Nephron progenitor cell (in vitro differentiated cells): ENCODE results near the gene CD3G.

Source experiments
- DNase-seq: peaks from one replicate; pipeline ENCODE4 v3.0.0; 2021
- H3K27ac Mint-ChIP-seq: 2 replicates; pipeline ENCODE4 v1.8.0; 2021; ENCODE audit warnings: mild to moderate bottlenecking, moderate library complexity, mixed read lengths
- H3K27me3 Mint-ChIP-seq: 2 replicates; pipeline ENCODE4 v1.8.0; 2021; ENCODE audit warnings: mild to moderate bottlenecking, low read depth, mixed read lengths; ENCODE audit not compliant: poor library complexity
- H3K36me3 Mint-ChIP-seq: 2 replicates; pipeline ENCODE4 v1.8.0; 2021; ENCODE audit warnings: low read depth, mixed read lengths
- H3K4me1 Mint-ChIP-seq: 2 replicates; pipeline ENCODE4 v1.8.0; 2021; ENCODE audit warnings: mixed read lengths
- H3K4me3 Mint-ChIP-seq: 2 replicates; pipeline ENCODE4 v1.8.0; 2021; ENCODE audit warnings: mild to moderate bottlenecking, moderate library complexity, mixed read lengths
- H3K9me3 Mint-ChIP-seq: 2 replicates; pipeline ENCODE4 v1.8.0; 2021; ENCODE audit warnings: mild to moderate bottlenecking, moderate library complexity, mixed read lengths
- CTCF ChIP-seq: fragments of 200-600 bp; sonication (generic); IDR thresholded peaks from 2 replicates; pipeline ENCODE4 v1.5.0; 2021; ENCODE audit warnings: antibody characterized with exemption

Gene CD3G

DNA sequence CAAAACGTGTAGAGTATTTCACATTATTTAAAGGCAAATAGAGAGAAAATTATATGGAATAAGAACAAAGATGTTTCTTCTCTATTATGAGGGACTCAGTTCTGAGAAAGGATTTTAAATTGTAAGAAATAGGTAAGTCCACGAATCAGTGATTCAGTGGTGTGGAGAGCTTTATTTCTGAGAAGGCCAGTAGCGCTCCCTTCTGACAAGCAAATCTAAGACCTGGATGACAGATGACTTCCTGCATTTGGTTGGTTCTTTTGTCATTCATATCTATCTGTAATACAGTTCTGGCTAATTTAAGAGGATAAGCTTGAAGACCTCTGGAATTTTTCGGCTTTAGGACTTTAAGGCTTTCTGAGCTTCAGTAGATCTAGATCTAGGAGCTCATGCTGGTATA, 32.6 kb upstream of the CD3G start:
- no peak for DNase-seq
- H3K27ac Mint-ChIP-seq: no peak overlapping the region
- no peaks in the 10 kb centered on the region for H3K9me3 Mint-ChIP-seq
- H3K4me1 Mint-ChIP-seq: peaks cover 28% of the 10 kb centered on the region
- no peak overlapping the region for H3K4me3 Mint-ChIP-seq
- TF ChIP-seq CTCF: no peak
- H3K36me3 Mint-ChIP-seq: no peaks in the 10 kb centered on the region
- peaks cover 26% of the 10 kb centered on the region for H3K27me3 Mint-ChIP-seq

DNA sequence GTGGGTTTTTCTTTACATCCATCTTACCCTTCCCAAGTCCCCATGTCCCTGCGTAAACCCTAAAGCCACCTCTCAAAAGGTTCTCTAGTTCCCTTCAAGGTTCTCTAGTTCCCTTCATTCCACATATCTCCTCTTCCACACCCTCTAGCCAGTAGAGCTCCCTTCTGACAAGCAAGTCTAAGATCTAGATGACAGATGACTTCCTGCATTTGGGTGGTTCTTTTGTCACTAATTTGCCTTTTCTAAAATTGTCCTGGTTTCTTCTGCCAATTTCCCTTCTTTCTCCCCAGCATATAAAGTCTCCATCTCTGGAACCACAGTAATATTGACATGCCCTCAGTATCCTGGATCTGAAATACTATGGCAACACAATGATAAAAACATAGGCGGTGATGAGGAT, 31.8 kb upstream of the CD3G start:
- Mint-ChIP-seq H3K36me3 (no peaks in the 10 kb centered on the region), H3K27ac (no peak overlapping the region), H3K9me3 (peaks cover 3% of the 10 kb centered on the region), H3K4me3 (no peak overlapping the region), H3K4me1 (peaks cover 34% of the 10 kb centered on the region), H3K27me3 (peaks cover 26% of the 10 kb centered on the region)
- TF ChIP-seq CTCF: no peak
- no peak for DNase-seq

GRCh38 chr11:118313242-118313641, 30.9 kb upstream of the CD3G start:
- no peaks in the 10 kb centered on the region for H3K36me3 Mint-ChIP-seq
- H3K9me3 Mint-ChIP-seq: peaks cover 4% of the 10 kb centered on the region
- peaks cover 26% of the 10 kb centered on the region for H3K27me3 Mint-ChIP-seq

DNA sequence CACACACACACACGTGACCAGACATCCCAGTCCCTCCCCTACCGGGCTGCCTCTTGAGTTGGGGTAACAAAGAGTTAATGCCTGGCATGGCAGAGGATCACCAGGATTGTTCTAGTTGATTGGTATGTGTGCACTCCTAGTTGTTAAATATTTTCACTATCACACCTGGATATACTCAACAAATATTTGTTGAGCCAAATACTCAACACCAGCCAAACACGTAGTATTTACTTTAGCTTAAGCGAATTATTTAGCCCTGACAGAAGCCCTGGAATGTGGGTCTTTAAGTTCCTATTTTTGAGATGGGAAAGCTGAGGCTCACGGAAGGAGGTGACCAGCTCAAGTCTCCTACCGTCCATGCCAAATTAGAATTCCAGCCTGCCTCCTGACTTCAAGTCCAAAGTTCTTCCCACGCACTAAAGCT, 29.1 kb upstream of the CD3G start:
- Mint-ChIP-seq H3K9me3 (peaks cover 4% of the 10 kb centered on the region), H3K4me1 (peaks cover 34% of the 10 kb centered on the region), H3K27ac (no peak overlapping the region), H3K36me3 (no peaks in the 10 kb centered on the region), H3K27me3 (peaks cover 20% of the 10 kb centered on the region), H3K4me3 (no peak overlapping the region)
- TF ChIP-seq CTCF: no peak
- no peak for DNase-seq

More at GRCh38 chr11:118313242-118313641, 30.9 kb upstream of the CD3G start:
- no peak for TF ChIP-seq CTCF
- H3K4me1 Mint-ChIP-seq: peaks cover 34% of the 10 kb centered on the region
- no peak overlapping the region for H3K27ac Mint-ChIP-seq
- no peak overlapping the region for H3K4me3 Mint-ChIP-seq
- DNase-seq: no peak

DNA sequence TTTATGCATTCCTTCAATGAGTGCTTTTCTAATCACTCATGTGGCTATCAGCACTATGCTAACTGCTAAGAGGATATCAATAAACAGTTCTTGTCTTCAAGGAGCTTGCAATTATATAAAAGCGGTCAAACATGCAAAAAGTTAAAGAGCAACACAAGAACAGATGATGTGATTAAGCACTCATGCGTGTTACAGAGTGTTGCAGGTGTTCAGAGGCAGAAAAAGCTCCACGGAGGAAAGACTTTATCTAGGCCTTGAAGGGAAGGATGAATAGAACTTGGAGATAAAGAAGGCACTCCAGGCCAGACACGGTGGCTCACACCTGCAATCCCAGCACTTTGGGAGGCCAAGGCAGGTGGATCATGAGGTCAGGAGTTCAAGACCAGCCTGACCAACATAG, 26.0 kb upstream of the CD3G start:
- no peak overlapping the region for H3K27ac Mint-ChIP-seq
- H3K36me3 Mint-ChIP-seq: no peaks in the 10 kb centered on the region
- H3K9me3 Mint-ChIP-seq: peaks cover 4% of the 10 kb centered on the region
- no peak overlapping the region for H3K4me3 Mint-ChIP-seq
- H3K4me1 Mint-ChIP-seq: peaks cover 34% of the 10 kb centered on the region
- TF ChIP-seq CTCF: no peak
- no peak for DNase-seq
- peaks cover 7% of the 10 kb centered on the region for H3K27me3 Mint-ChIP-seq

GRCh38 chr11:118318581-118319336, 25.4 kb upstream of the CD3G start:
- TF ChIP-seq CTCF: no peak
- peaks cover 13% of the 10 kb centered on the region for H3K27me3 Mint-ChIP-seq
- H3K36me3 Mint-ChIP-seq: no peaks in the 10 kb centered on the region
- DNase-seq: no peak
- H3K4me3 Mint-ChIP-seq: no peak overlapping the region
- peaks cover 30% of the 10 kb centered on the region for H3K4me1 Mint-ChIP-seq
- H3K27ac Mint-ChIP-seq: no peak overlapping the region
- H3K9me3 Mint-ChIP-seq: peaks cover 4% of the 10 kb centered on the region
